Neuronal stem cell (in vitro differentiated cells): ENCODE measurements around the gene FOXP2.

ENCODE experiments used
- DNase-seq: peaks from one replicate; pipeline ENCODE4 v3.0.0-alpha.2; 2013; ENCODE audit warnings: low spot score
- H2AFZ ChIP-seq: one replicate; pipeline ENCODE4 v1.6.1; 2013; ENCODE audit warnings: mild to moderate bottlenecking, low read length, inconsistent platforms
- H2AK5ac ChIP-seq: 2 replicates; pipeline ENCODE4 v1.6.1; 2013; ENCODE audit warnings: low read depth, mild to moderate bottlenecking, inconsistent platforms, low read length, moderate library complexity, mixed read lengths
- H2BK120ac ChIP-seq: 2 replicates; pipeline ENCODE4 v1.6.1; 2013; ENCODE audit warnings: low read depth, mild to moderate bottlenecking, inconsistent platforms, low read length, moderate library complexity, mixed read lengths
- H2BK12ac ChIP-seq: one replicate; pipeline ENCODE4 v1.6.1; 2013; ENCODE audit warnings: low read length, inconsistent platforms
- H2BK15ac ChIP-seq: 2 replicates; pipeline ENCODE4 v1.6.1; 2013; ENCODE audit warnings: mild to moderate bottlenecking, low read length, inconsistent platforms, mixed read lengths
- H2BK5ac ChIP-seq: one replicate; pipeline ENCODE4 v1.6.1; 2013; ENCODE audit warnings: inconsistent platforms, mild to moderate bottlenecking, low read length, moderate library complexity
- H3K14ac ChIP-seq: one replicate; pipeline ENCODE4 v1.6.1; 2013; ENCODE audit warnings: low read length, inconsistent platforms
- H3K18ac ChIP-seq: 2 replicates; pipeline ENCODE4 v1.6.1; 2013; ENCODE audit warnings: low read length, inconsistent platforms
- H3K23ac ChIP-seq: 2 replicates; pipeline ENCODE4 v1.6.1; 2013; ENCODE audit warnings: low read depth, mild to moderate bottlenecking, mixed read lengths, low read length, inconsistent platforms; ENCODE audit not compliant: poor library complexity
- H3K27ac ChIP-seq: replicated peaks from 3 replicates; pipeline ENCODE4 v1.5.1; 2013; ENCODE audit warnings: low read length, inconsistent platforms
- H3K27me3 ChIP-seq, 3 experiments: 2 replicates each; pipeline ENCODE4 v1.6.1; 2013; ENCODE audit warnings: low read length in 3 of 3, mild to moderate bottlenecking in 2 of 3, inconsistent platforms in 1 of 3, low read depth in 1 of 3, mixed read lengths in 1 of 3, moderate library complexity in 1 of 3; ENCODE audit not compliant: control insufficient read depth in 3 of 3, insufficient read depth in 3 of 3
- H3K36me3 ChIP-seq, 2 donors: replicated peaks in 1 of 2; 2 replicates each; pipeline ENCODE4 v1.6.1; 2013; ENCODE audit warnings: low read length in 2 of 2; ENCODE audit not compliant: control insufficient read depth in 2 of 2, insufficient read depth in 2 of 2
- H3K4ac ChIP-seq: 2 replicates; pipeline ENCODE4 v1.6.1; 2013; ENCODE audit warnings: inconsistent platforms, mild to moderate bottlenecking, low read length, moderate library complexity
- H3K4me1 ChIP-seq, 2 donors: 1 replicate in 1 of 2; 2 replicates in 1 of 2; pipeline ENCODE4 v1.6.1; 2013; ENCODE audit warnings: low read length in 2 of 2, low read depth in 1 of 2; ENCODE audit not compliant: control insufficient read depth in 2 of 2, insufficient read depth in 1 of 2
- H3K4me2 ChIP-seq: one replicate; pipeline ENCODE4 v1.6.1; 2013; ENCODE audit warnings: mild to moderate bottlenecking, low read length, inconsistent platforms; ENCODE audit not compliant: insufficient read depth, poor library complexity, severe bottlenecking
- H3K4me3 ChIP-seq, 2 donors: 2 replicates each; pipeline ENCODE4 v1.5.1; 2013; ENCODE audit warnings: low read length in 2 of 2, mild to moderate bottlenecking in 2 of 2, inconsistent platforms in 1 of 2, moderate library complexity in 1 of 2
- H3K79me1 ChIP-seq: one replicate; pipeline ENCODE4 v1.6.1; 2013; ENCODE audit warnings: low read depth, mild to moderate bottlenecking, inconsistent platforms, low read length, moderate library complexity
- H3K9ac ChIP-seq: one replicate; pipeline ENCODE4 v1.6.1; 2013; ENCODE audit warnings: mild to moderate bottlenecking, low read depth, low read length, inconsistent platforms; ENCODE audit not compliant: poor library complexity
- H3K9me3 ChIP-seq, 2 donors: replicated peaks in 1 of 2; 2 replicates each; pipeline versions ENCODE3 to v1.6.1; 2013; ENCODE audit warnings: low read length in 2 of 2, mild to moderate bottlenecking in 2 of 2, inconsistent platforms in 1 of 2, low read depth in 1 of 2, mixed read lengths in 1 of 2, moderate library complexity in 1 of 2; ENCODE audit not compliant: control insufficient read depth in 2 of 2, insufficient read depth in 1 of 2
- H4K8ac ChIP-seq: one replicate; pipeline ENCODE4 v1.6.1; 2013; ENCODE audit warnings: low read depth, mild to moderate bottlenecking, inconsistent platforms, low read length, moderate library complexity
- H4K91ac ChIP-seq: one replicate; pipeline ENCODE4 v1.6.1; 2013; ENCODE audit warnings: low read length, low read depth, mild to moderate bottlenecking, inconsistent platforms; ENCODE audit not compliant: poor library complexity
- WGBS, 2 donors: extraction: QIAGEN DNeasy Blood & Tissue Kit; methylation state at CpG; one replicate each; pipeline ENCODE4 v1.1.7; 2013; ENCODE audit warnings: missing lambda C conversion rate in 2 of 2, mixed read lengths in 1 of 2; ENCODE audit not compliant: insufficient read length in 2 of 2, insufficient replicate concordance in 1 of 2; ENCODE audit errors: extremely low coverage in 2 of 2; 5-methylcytosine and 5-hydroxymethylcytosine counted together

The FOXP2 gene

DNA sequence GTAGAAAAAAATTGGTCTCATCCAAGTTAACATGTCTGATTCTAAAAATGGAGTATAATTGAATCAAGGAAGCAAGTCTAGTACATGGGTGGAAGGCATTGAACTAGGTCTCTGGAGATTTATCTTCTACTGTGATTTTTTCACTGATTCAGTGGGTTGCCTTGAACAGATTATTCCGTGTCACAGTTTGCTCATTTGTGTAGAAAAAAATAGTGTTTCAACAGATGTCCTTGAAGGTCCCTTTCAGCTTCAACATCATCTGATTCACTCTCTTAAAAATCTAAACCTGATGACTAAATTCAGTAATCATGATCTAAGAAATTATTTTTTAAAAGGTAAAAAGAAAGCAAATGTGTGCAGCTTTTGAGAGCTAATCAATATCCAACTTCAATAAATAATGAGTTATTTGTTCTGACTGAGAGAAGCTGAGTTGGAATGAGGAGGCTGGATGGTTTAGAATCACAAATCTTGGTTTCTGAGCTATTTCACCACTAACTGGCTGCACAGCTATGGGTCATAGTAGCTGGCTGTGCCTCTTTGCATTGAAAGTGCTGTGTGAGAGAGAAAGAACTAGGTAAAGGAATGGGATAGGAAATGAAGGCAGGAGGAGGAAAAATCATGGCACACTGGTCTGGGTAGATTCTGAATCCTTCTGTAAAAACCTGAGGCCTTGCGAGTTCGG, 285.8 kb downstream of the FOXP2 start:
- no peak overlapping the region for H2BK120ac ChIP-seq
- no peaks in the 10 kb centered on the region for H3K27me3 ChIP-seq
- H3K4ac ChIP-seq, result no peak overlapping the region
- H3K9me3 ChIP-seq, result no peaks in the 10 kb centered on the region
- H4K8ac ChIP-seq, result no peak overlapping the region
- no peak overlapping the region for H3K18ac ChIP-seq
- H2BK12ac ChIP-seq, result no peak overlapping the region
- WGBS, 2 donors, result no CpG with 5 or more reads among the region's 3 CpGs
- no peaks in the 10 kb centered on the region for H3K36me3 ChIP-seq
- no peak for DNase-seq
- H3K4me3 ChIP-seq, result no peak overlapping the region
- no peaks in the 10 kb centered on the region for H3K79me1 ChIP-seq
- no peak overlapping the region for H2AFZ ChIP-seq
- no peaks in the 10 kb centered on the region for H3K4me1 ChIP-seq
- H2AK5ac ChIP-seq, result no peak overlapping the region
- H3K14ac ChIP-seq, result no peak overlapping the region
- H4K91ac ChIP-seq, result no peak overlapping the region
- no peak overlapping the region for H3K4me2 ChIP-seq
- no peak overlapping the region for H3K27ac ChIP-seq
- H2BK5ac ChIP-seq, result no peak overlapping the region
- no peak overlapping the region for H2BK15ac ChIP-seq
- no peak overlapping the region for H3K23ac ChIP-seq
- H3K9ac ChIP-seq, result no peak overlapping the region

DNA sequence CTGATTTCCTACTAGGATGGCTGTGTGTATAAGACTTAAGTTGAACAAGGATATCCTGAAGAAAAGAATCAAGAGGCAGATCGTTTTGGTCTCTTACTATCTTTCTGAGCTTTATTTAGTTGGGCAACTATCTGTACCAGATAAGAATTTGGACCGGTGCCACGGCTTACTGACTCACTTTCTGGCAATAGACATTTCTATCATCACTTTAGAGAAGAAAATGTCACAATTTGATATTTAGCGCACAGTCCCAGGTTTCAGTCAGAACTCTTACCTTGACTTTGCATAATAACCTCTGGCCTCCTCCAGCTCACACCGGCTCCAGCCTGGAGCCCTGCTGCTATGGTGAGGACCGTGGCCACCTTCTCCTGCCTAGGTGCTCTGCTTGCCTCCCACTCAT, 289.1 kb downstream of the FOXP2 start:
- no peaks in the 10 kb centered on the region for H3K4me1 ChIP-seq
- H3K9me3 ChIP-seq, result no peaks in the 10 kb centered on the region
- no peak overlapping the region for H2AFZ ChIP-seq
- no peak for DNase-seq
- no peak overlapping the region for H3K23ac ChIP-seq
- H3K4me2 ChIP-seq, result no peak overlapping the region
- H3K9ac ChIP-seq, result no peak overlapping the region
- no peak overlapping the region for H2BK5ac ChIP-seq
- no peak overlapping the region for H3K4me3 ChIP-seq
- H4K8ac ChIP-seq, result no peak overlapping the region
- no peak overlapping the region for H2BK120ac ChIP-seq
- no peaks in the 10 kb centered on the region for H3K79me1 ChIP-seq
- H2AK5ac ChIP-seq, result no peak overlapping the region
- H3K27me3 ChIP-seq, result no peaks in the 10 kb centered on the region
- no peaks in the 10 kb centered on the region for H3K36me3 ChIP-seq
- no CpG with 5 or more reads among the region's 6 CpGs for WGBS, 2 donors
- H3K4ac ChIP-seq, result no peak overlapping the region
- no peak overlapping the region for H2BK12ac ChIP-seq
- H2BK15ac ChIP-seq, result no peak overlapping the region
- no peak overlapping the region for H3K14ac ChIP-seq
- no peak overlapping the region for H3K27ac ChIP-seq
- H4K91ac ChIP-seq, result no peak overlapping the region
- no peak overlapping the region for H3K18ac ChIP-seq

DNA sequence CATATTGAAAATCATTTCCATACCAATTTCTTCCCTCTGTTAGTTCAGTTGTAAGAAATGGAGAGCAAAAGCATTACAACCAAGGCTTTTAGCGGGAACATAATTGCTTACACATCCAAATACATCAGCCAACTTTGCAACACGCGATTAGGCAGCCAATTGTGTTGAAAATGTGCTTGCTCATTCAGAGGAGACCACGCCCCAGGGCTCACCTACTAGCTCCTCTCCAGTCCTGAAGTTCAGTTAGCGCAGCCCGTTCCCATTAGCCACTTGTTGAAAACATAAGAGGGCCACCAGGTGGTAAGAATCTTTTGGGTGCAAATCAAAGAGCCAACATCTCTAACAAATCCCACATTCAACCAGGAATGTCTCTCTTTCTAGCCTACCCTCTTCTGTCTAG, 294.0 kb downstream of the FOXP2 start:
- WGBS, 2 donors, result no CpG with 5 or more reads among the region's 6 CpGs
- Histone ChIP-seq H3K18ac (no peak overlapping the region), H3K14ac (no peak overlapping the region), H3K9me3 (no peaks in the 10 kb centered on the region), H2AK5ac (no peak overlapping the region), H2AFZ (no peak overlapping the region), H2BK5ac (no peak overlapping the region), H3K4me1 (peaks cover 0 to 7% of the 10 kb centered on the region in 2 donors), H3K27me3 (no peaks in the 10 kb centered on the region), H3K4me3 (no peak overlapping the region), H3K4ac (no peak overlapping the region), H3K4me2 (no peak overlapping the region), H3K27ac (no peak overlapping the region), H3K9ac (no peak overlapping the region), H3K23ac (no peak overlapping the region), H4K8ac (no peak overlapping the region), H2BK12ac (no peak overlapping the region), H2BK120ac (no peak overlapping the region), H3K36me3 (no peaks in the 10 kb centered on the region), H2BK15ac (no peak overlapping the region), H4K91ac (no peak overlapping the region), H3K79me1 (no peaks in the 10 kb centered on the region)
- DNase-seq, result no peak

DNA sequence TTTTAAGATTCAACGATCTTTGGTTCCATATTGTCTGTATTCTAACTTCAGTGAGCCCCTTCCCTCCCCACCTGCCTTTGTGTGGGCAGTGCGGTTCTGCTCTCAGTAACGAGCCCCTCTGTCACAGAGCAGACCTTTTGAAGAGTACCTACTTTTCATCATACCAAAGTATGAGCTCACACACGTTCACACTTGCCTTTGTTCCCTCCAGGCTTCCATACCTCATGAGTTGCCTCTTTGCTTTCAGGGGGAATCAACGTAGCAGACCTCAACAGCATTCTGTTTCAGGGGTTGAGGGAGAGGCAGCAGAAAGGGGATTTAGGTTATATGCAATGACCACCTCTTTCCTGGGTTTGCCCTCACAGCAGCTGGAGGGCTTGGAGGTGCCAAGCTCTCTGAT, 295.9 kb downstream of the FOXP2 start:
- no peak overlapping the region for H3K14ac ChIP-seq
- no peaks in the 10 kb centered on the region for H3K36me3 ChIP-seq
- H3K23ac ChIP-seq, result no peak overlapping the region
- peak overlapping the region; percentile 2 for H3K27ac ChIP-seq
- peak overlapping the region; percentile 47 for H2AFZ ChIP-seq
- H2BK120ac ChIP-seq, result no peak overlapping the region
- no peak overlapping the region for H4K8ac ChIP-seq
- H3K9ac ChIP-seq, result no peak overlapping the region
- WGBS, 2 donors, result no CpG with 5 or more reads among the region's 5 CpGs
- H3K4ac ChIP-seq, result no peak overlapping the region
- H2BK5ac ChIP-seq, result no peak overlapping the region
- no peak for DNase-seq
- no peaks in the 10 kb centered on the region for H3K79me1 ChIP-seq
- no peak overlapping the region for H3K18ac ChIP-seq
- H3K4me3 ChIP-seq, result no peak overlapping the region
- no peak overlapping the region for H4K91ac ChIP-seq
- H3K9me3 ChIP-seq, result no peaks in the 10 kb centered on the region
- peaks cover 0 to 7% of the 10 kb centered on the region in 2 donors for H3K4me1 ChIP-seq
- H2BK15ac ChIP-seq, result no peak overlapping the region
- H3K4me2 ChIP-seq, result no peak overlapping the region
- no peak overlapping the region for H2BK12ac ChIP-seq
- H3K27me3 ChIP-seq, result no peaks in the 10 kb centered on the region
- H2AK5ac ChIP-seq, result no peak overlapping the region
